NCI-H524 treated with DMSO at 0.1 percent for 48 hours (cell line): Measurements from ENCODE around the gene VIT.

Source experiments
- DNase-seq: peaks from one replicate; lab custom pipeline; 2025; lab: John Stamatoyannopoulos, UW

VIT gene

GRCh38 chr2:36769106-36769505 is 72.6 kb downstream of the VIT start:
- no peak for DNase-seq

- no peak for DNase-seq
Observed at GRCh38 chr2:36770542-36771287, 74.2 kb downstream of the VIT start.

- DNase-seq, result no peak
Observed at GRCh38 chr2:36771671-36772070, 75.2 kb downstream of the VIT start.

GRCh38 chr2:36773947-36774346 is 77.4 kb downstream of the VIT start:
- no peak for DNase-seq

- DNase-seq, result no peak
Observed at GRCh38 chr2:36775261-36775660, 78.8 kb downstream of the VIT start.

- no peak for DNase-seq
Observed at GRCh38 chr2:36775806-36776205, 79.3 kb downstream of the VIT start.

- no peak for DNase-seq
Observed at GRCh38 chr2:36777272-36777671, 80.8 kb downstream of the VIT start.

GRCh38 chr2:36777788-36778187 is 81.3 kb downstream of the VIT start:
- DNase-seq, result no peak

GRCh38 chr2:36779462-36779861 is 83.0 kb downstream of the VIT start:
- no peak for DNase-seq

- peak; percentile 6 for DNase-seq
Observed at GRCh38 chr2:36780231-36780839, 83.8 kb downstream of the VIT start.

GRCh38 chr2:36781907-36782720 is 85.6 kb downstream of the VIT start:
- no peak for DNase-seq

GRCh38 chr2:36783246-36783645 is 86.7 kb downstream of the VIT start:
- DNase-seq, result no peak

GRCh38 chr2:36785179-36785795 is 88.8 kb downstream of the VIT start:
- DNase-seq, result no peak

GRCh38 chr2:36789181-36789804 is 92.8 kb downstream of the VIT start:
- DNase-seq, result no peak

GRCh38 chr2:36792951-36793350 is 96.4 kb downstream of the VIT start:
- DNase-seq, result no peak

GRCh38 chr2:36797324-36798070 is 101.0 kb downstream of the VIT start:
- DNase-seq, result no peak

- DNase-seq, result no peak
Observed at GRCh38 chr2:36798724-36799123, 102.2 kb downstream of the VIT start.

- no peak for DNase-seq
Observed at GRCh38 chr2:36800381-36800780, 103.9 kb downstream of the VIT start.

- no peak for DNase-seq
Observed at GRCh38 chr2:36801088-36801487, 104.6 kb downstream of the VIT start.

- no peak for DNase-seq
Observed at GRCh38 chr2:36802952-36803351, 106.4 kb downstream of the VIT start.

- DNase-seq, result no peak
Observed at GRCh38 chr2:36805635-36806224, 109.2 kb downstream of the VIT start.
